ENCODE data around the gene DPYD. TPM values are rescaled to one million over a fixed set of nuclear protein-coding genes. Genes with fewer than 3 reads are reported as not detected.

Gene DPYD
- total RNA-seq, 1 experiment from 2014 or later: 0.46 TPM

- H3K4me3 Mint-ChIP-seq: no peak overlapping the region
Measured at GRCh38 chr1:97457446-97458089, 463.3 kb downstream of the DPYD start.

GRCh38 chr1:97451944-97452343, 468.9 kb downstream of the DPYD start:
- no peak for DNase-seq (ENCODE audit: low spot score)
- H3K9me3 Mint-ChIP-seq: no peaks in the 10 kb centered on the region
- H3K27me3 Mint-ChIP-seq (ENCODE audit: low read depth): no peaks in the 10 kb centered on the region
- ATAC-seq: no peak
- ChIA-PET CTCF (no interaction called here), POLR2A (no interaction called here)
- H3K4me3 Mint-ChIP-seq: no peak overlapping the region
- H3K27ac Mint-ChIP-seq: no peak overlapping the region
- H3K36me3 Mint-ChIP-seq: no peaks in the 10 kb centered on the region
- no peaks in the 10 kb centered on the region for H3K4me1 Mint-ChIP-seq
- TF ChIP-seq ZNF219 (CRISPR knock-in tag; IDR thresholded peaks at IDR 0.05; ENCODE audit: borderline replicate concordance) (no peak), USF2 (CRISPR knock-in tag; IDR thresholded peaks at IDR 0.05) (no peak), ARID4B (CRISPR knock-in tag; IDR thresholded peaks at IDR 0.05; ENCODE audit: borderline replicate concordance) (no peak), TEAD4 (CRISPR knock-in tag; IDR thresholded peaks at IDR 0.05) (no peak)

More at GRCh38 chr1:97457446-97458089, 463.3 kb downstream of the DPYD start:
- ATAC-seq (no peak), DNase-seq (ENCODE audit: low spot score) (no peak)
- Mint-ChIP-seq H3K27me3 (ENCODE audit: low read depth) (no peaks in the 10 kb centered on the region), H3K9me3 (no peaks in the 10 kb centered on the region), H3K4me1 (peaks cover 3% of the 10 kb centered on the region; the same call in 1 of the 2 replicates), H3K27ac (no peak overlapping the region), H3K36me3 (no peaks in the 10 kb centered on the region)
- ChIA-PET CTCF (no interaction called here), POLR2A (no interaction called here)
- no peak for TF ChIP-seq IRF2 (CRISPR knock-in tag; IDR thresholded peaks at IDR 0.05; ENCODE audit: borderline replicate concordance, low read depth)
- TF ChIP-seq FOXP4 (CRISPR knock-in tag; IDR thresholded peaks at IDR 0.05): no peak
- TF ChIP-seq ESRRA (CRISPR knock-in tag; IDR thresholded peaks at IDR 0.05; ENCODE audit: borderline replicate concordance): no peak
- no peak for TF ChIP-seq ZBTB21 (CRISPR knock-in tag; IDR thresholded peaks at IDR 0.05; ENCODE audit: borderline replicate concordance)
- no peak for TF ChIP-seq ATF6 (CRISPR knock-in tag; IDR thresholded peaks at IDR 0.05)
- no peak for TF ChIP-seq NR2C2 (CRISPR knock-in tag; IDR thresholded peaks at IDR 0.05)
- TF ChIP-seq ZNF425 (CRISPR knock-in tag; conservative IDR thresholded peaks at IDR 0.05): no peak
- TF ChIP-seq SMAD3 (CRISPR knock-in tag; IDR thresholded peaks at IDR 0.05; ENCODE audit: borderline replicate concordance): no peak
- no peak for TF ChIP-seq USF2 (CRISPR knock-in tag; IDR thresholded peaks at IDR 0.05)

Data from WTC11 (cell line).